ENCODE results near the gene CDH4. TPM values are rescaled to one million over a fixed set of nuclear protein-coding genes. Genes with fewer than 3 reads are reported as not detected.

CDH4 gene
- total RNA-seq = 2.4 and 5.8 TPM in 2 replicates

DNA sequence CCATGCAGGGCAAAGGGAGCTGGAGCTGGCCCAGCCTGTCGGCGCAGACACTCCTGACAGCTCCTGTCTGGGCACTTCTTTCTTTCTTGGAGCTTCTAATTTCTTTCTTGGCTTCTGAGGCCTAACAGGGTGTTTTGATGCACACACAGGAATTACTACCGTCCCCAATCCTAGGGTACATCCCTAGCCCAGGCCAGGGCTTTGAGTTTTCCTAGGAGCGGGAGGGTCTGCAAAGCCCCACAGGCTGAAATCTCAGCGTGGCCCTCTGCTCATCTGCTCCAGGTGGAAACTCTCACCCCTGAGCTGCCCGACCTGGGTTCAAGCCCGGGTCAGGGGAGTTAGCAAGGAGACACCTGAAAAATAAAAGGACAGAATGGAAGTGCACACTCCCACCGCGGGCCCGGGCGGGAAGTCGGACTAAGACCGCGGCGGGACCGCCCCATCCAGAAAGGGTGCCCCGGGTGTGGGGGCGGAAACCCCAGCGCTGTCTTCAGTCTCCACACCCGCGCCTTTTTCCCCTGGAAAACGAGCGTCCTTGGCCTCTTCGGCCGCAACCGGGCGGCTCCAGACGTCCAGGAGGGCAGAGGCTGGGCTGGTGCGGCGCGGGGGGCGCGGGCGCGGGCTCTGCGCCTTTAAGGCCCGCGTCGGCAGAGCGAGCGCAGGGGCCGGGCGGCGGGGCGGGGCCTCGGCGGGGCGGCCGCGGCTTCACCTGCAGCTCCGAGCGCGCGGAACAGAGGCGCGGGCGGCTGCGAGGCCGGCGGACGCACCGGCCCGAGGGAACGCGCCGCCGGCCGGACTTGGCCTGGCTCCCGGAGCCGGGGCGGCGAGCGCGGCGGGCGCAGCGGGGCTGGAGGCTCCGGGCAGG, at the start of gene CDH4:
TSS of gene CDH4 (plus strand) at position 733 of the 865 bp plus-strand sequence.

